A549 treated with CpdA at 1 μM for 4 hours (cell line): ENCODE results near the gene IL17RA. TPM values are rescaled to one million over a fixed set of nuclear protein-coding genes. Genes with fewer than 3 reads are reported as not detected.

Experiments used
- total RNA-seq: library from RNA; stranded (reverse); fragments of 200-300 nt; extraction: Qiagen RNA extraction; gene quantifications from 5 replicates; pipeline ENCODE4 v1.2.3, GENCODE V29; 2022; ENCODE audit warnings: low read depth

Gene IL17RA, protein sequence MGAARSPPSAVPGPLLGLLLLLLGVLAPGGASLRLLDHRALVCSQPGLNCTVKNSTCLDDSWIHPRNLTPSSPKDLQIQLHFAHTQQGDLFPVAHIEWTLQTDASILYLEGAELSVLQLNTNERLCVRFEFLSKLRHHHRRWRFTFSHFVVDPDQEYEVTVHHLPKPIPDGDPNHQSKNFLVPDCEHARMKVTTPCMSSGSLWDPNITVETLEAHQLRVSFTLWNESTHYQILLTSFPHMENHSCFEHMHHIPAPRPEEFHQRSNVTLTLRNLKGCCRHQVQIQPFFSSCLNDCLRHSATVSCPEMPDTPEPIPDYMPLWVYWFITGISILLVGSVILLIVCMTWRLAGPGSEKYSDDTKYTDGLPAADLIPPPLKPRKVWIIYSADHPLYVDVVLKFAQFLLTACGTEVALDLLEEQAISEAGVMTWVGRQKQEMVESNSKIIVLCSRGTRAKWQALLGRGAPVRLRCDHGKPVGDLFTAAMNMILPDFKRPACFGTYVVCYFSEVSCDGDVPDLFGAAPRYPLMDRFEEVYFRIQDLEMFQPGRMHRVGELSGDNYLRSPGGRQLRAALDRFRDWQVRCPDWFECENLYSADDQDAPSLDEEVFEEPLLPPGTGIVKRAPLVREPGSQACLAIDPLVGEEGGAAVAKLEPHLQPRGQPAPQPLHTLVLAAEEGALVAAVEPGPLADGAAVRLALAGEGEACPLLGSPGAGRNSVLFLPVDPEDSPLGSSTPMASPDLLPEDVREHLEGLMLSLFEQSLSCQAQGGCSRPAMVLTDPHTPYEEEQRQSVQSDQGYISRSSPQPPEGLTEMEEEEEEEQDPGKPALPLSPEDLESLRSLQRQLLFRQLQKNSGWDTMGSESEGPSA
- total RNA-seq = 5.6 to 7.4 TPM (median 6.7 TPM) in 5 replicates

DNA sequence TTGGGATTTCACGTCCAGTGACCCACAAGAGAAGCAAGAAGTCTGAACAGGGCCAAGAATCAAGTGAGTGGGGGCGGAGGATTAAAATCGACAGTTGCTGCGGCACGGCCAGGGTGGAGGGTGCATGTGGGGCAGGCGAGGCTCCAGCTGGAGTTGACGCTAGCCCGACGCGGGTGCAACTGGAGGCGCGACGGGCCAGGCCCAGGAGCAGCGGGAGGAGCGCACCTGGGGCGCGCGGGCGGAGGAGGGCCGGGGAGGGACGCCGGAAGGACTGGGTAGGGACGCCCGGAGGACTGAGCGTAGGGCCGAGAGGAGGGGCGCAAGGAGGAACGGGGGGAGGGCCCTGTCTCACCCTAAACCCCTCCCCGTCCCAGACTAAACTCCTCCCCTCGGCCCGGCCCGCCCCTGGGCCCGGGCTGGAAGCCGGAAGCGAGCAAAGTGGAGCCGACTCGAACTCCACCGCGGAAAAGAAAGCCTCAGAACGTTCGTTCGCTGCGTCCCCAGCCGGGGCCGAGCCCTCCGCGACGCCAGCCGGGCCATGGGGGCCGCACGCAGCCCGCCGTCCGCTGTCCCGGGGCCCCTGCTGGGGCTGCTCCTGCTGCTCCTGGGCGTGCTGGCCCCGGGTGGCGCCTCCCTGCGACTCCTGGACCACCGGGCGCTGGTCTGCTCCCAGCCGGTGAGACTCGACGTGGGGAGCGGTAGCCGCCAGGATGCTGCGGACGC lies at the start of gene IL17RA:
Gene IL17RA, plus strand, starts transcription at position 447 of the 723 bp plus-strand sequence. Its CDS starts 92 bp downstream, at position 539.

DNA sequence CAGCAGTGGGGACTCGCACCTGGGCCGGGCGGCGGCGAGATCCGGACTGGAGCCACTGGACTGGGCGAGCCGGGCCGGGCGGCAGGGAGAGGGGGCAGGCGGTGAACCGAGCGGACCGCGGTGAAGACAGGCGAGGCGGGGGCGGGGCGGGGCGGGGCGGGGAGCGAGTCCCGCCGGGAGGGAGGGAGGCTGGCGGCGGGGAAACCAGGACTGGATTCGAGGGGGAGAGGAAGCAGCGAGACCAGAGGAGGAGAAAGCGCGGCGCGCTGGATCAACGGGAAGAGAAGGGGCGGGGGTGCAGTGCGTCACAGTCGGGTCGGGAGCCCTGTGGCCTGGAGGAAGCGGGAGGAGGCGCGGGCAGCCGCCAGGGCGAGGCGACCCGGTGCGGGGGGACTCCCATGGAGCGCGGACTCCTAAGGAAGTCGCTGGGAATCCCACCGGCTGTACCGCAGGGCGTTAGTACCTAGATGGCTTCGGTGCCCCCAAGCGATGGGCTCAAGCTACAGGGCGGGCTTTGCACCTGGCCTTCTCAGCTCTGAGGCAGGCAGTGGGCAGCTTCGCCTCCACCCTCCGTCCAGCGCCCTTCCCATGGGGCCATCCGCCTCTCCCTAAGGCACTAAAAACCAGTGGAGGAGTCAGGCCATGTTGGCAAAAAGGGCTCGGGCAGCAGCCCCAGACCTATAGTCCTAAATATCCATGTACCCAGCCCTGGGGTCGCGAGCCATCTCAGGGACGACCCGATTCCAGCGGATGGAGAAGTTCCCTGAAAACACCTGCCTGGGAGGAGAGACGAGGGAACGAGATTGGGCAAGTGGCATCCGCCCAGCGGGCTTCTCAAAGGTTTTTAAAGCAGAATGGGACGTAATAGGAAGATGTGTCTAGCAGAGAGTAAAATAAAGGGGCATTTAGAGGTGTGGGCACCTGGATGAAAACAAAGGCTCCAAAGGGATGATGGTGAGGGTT lies 36.7 kb downstream of the IL17RA start, which contains the start of gene TMEM121B:
Gene TMEM121B, minus strand, starts transcription at position 128 of the 963 bp plus-strand sequence. CDS start 233 bp downstream, outside the sequence.

DNA sequence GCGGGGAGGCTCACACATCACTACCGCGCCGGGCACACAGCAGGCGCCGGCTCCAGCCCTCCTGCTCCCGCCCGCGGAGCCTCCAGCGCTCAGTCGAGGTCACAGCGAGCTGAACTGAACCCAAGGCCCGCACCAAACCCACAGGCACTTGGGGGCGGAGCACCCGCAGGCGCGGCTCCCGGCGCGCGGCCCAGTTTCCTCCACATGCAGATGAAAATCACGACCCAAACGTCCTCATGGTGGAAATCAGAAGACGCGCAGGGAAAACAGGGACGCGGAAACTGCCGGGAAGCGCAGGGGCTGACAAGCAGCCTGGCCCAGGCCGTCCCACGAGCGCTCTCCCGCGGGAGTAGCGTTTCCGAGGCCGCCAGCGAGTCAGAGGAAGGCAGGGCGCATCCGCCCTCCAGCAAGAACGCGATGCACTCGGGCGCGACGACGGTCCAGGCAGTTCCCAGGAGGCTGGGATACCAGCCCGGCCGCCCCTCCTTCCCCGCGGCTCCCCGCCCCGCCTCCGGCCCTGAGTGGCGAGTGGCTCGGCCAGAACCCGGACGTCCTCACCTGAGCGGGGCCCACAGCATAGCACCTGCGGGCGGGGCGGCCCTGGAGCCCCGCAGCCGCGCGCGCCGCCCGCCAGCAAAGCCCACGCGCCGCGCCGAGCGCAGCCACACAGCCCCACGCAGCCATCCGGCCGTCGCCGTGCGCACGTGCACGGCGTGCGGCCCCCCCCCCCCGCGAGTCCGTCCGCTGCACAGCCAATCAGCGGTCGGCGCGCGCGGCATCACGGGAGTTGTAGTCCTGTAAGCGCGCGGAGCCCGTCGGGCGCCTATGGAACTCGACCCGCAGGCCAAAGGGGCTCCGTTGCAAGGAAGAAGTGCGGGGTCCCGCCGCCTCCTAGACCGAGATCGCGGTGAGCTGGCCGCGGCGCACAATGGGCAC lies 74.0 kb downstream of the IL17RA start, which contains the start of gene HDHD5:
Gene HDHD5, minus strand, starts transcription at position 710 of the 936 bp plus-strand sequence. Its CDS starts 26 bp downstream, at position 684.

Other genes with a start within 250 kb of the IL17RA start
- not detected in 5 replicates for gene GAB4, start 76.8 kb upstream of the IL17RA start, total RNA-seq
- 0.11 to 0.22 TPM (median 0.15 TPM) in 5 replicates for gene TMEM121B, start 36.4 kb downstream of the IL17RA start, total RNA-seq
- 32.1 to 42.0 TPM (median 40.8 TPM) in 5 replicates for gene HDHD5, start 74.3 kb downstream of the IL17RA start, total RNA-seq
- 0.22 TPM in 1 of 5 replicates, not detected in the others for gene ADA2, start 134.4 kb downstream of the IL17RA start, total RNA-seq